PC-9 (cell line): ENCODE data around the gene TTF2.

ENCODE experiments used
- CTCF ChIP-seq: fragments of 200-600 bp; sonication (generic); conservative IDR thresholded peaks from 2 replicates; pipeline ENCODE4 v1.6.1; 2017; ENCODE audit warnings: mixed run types, antibody characterized with exemption, mild to moderate bottlenecking, moderate library complexity
- EZH2 ChIP-seq: fragments of 200-600 bp; sonication (generic); IDR thresholded peaks from 2 replicates; pipeline ENCODE4 v1.8.0; 2017; ENCODE audit warnings: antibody characterized with exemption, low read depth

GRCh38 chr1:117130526-117130925, 70.4 kb downstream of the TTF2 start:
- no peak for TF ChIP-seq CTCF
- no peak for TF ChIP-seq EZH2
